Gastrocnemius medialis (tissue), 4 donors: ENCODE data around the gene CCNL1. TPM values are rescaled to one million over a fixed set of nuclear protein-coding genes. Genes with fewer than 3 reads are reported as not detected.

Source experiments
- ATAC-seq, 2 donors: fragments of 150-250 bp; one replicate each; pipeline ENCODE4 v1.9.1; 2016
- DNase-seq, 2 donors: peaks; one replicate each; pipeline ENCODE4 v3.0.0-alpha.2; 2019
- H3K27ac ChIP-seq, 4 donors: fragments of 200-600 bp; sonication (generic); 1 replicate in 1 of 4; 2 replicates in 3 of 4; pipeline ENCODE4 v1.5.1; 2016 to 2018; ENCODE audit warnings: mild to moderate bottlenecking in 2 of 4, moderate library complexity in 1 of 4
- H3K27me3 ChIP-seq, 3 donors: fragments of 200-600 bp; sonication (generic) in 2 of 3; 1 replicate in 1 of 3; 2 replicates in 2 of 3; pipeline versions ENCODE4 v1.5.1 to v1.6.0; 2016 to 2019; ENCODE audit warnings: mild to moderate bottlenecking in 1 of 3, moderate library complexity in 1 of 3
- H3K36me3 ChIP-seq, 2 donors: fragments of 200-600 bp; sonication (generic) in 1 of 2; one replicate each; pipeline ENCODE4 v1.5.1; 2017 to 2018
- H3K4me1 ChIP-seq, 2 donors: fragments of 200-600 bp; sonication (generic) in 1 of 2; one replicate each; pipeline ENCODE4 v1.5.1; 2016 to 2017; ENCODE audit warnings: mild to moderate bottlenecking in 2 of 2
- H3K4me3 ChIP-seq, 4 donors: fragments of 200-600 bp; sonication (generic) in 3 of 4; 1 replicate in 1 of 4; 2 replicates in 3 of 4; pipeline ENCODE4 v1.5.1; 2016 to 2019; ENCODE audit warnings: mild to moderate bottlenecking in 2 of 4
- H3K9me3 ChIP-seq, 3 donors: fragments of 200-600 bp; sonication (generic) in 2 of 3; 1 replicate in 1 of 3; 2 replicates in 2 of 3; pipeline ENCODE4 v1.5.1; 2016 to 2019
- POLR2A ChIP-seq, 2 donors: fragments of 450-650 bp; IDR thresholded peaks; one replicate each; pipeline ENCODE4 v1.6.1; 2017; ENCODE audit warnings: antibody characterized with exemption in 2 of 2, mild to moderate bottlenecking in 2 of 2, moderate library complexity in 2 of 2
- in situ Hi-C, 4 donors: fragments of 200-750 bp; cut with MboI; loops; one replicate each; pipeline versions ENCODE4 v1.15.0 to v1.8.0; 2017; ENCODE audit warnings: low sequenced_read_pairs in 4 of 4
- intact Hi-C: fragments of 100-400 bp; cut with DNase I; formaldehyde crosslinking; loops from one replicate; pipeline ENCODE4 v1.15.1; 2023; ENCODE audit warnings: low total_unique reads
- total RNA-seq, 4 donors: library from RNA; depleted of rRNA; stranded (reverse); fragments of >200 nt; gene quantifications; one replicate each; pipeline versions ENCODE4 v1.1.0 to v1.2.3, GENCODE V29; 2016
- TF ChIP-seq, protein P1 (sequence below), 5 experiments: fragments of 450-650 bp in 3 of 5; fragments of 200-600 bp in 2 of 5; sonication (generic) in 2 of 5; IDR thresholded peaks in 4 of 5; conservative IDR thresholded peaks in 1 of 5; 1 replicate in 4 of 5; 2 replicates in 1 of 5; pipeline ENCODE4 v1.5.1; 2016 to 2019; ENCODE audit warnings: antibody characterized with exemption in 5 of 5, mild to moderate bottlenecking in 3 of 5, moderate library complexity in 3 of 5

Gene CCNL1
- total RNA-seq, 4 donors from 2014 or later: 34.3 to 110 (median 41.3) TPM

DNA sequence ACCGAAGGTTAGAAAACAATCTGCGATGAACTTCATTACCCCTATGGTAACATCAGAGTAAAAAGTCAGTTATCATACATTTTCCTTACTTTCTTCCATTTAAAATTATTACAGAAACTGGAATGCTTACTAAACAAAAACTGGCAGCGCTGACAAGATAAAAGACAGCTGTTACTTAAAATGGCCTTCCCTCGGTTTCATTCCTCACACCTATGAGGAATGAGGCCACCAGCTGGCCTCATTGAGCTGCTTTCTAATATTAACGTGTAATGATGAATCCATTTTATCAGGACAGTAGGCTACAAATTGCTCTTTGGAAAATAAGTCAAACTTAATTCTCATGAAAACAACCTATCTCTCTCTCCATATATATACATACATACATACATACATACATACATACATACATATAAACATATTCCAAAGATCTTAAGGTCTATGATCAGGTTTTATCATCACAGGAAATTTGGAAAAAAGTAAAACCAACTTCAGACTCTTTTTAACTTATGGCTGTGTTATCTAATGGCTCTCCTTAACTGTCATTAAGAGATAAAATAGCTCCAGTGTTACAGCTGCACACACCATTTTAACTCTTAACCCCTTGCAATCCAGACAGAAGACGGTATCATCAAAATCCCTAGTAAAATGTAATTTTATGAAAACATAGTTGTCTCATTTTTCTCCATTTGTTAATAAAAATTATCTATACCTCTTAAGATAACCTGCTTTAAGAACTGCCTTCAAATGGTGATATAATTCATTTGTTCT lies 5.2 kb downstream of the CCNL1 start:
- peak overlapping the region; percentile 29 to 99 (median 58) for H3K27ac ChIP-seq
- peaks cover 4 to 68% of the 10 kb centered on the region in 2 donors for H3K36me3 ChIP-seq
- in situ Hi-C loops: loop anchor here in 2 of 4 donors (25.0 kb wide), 2 partner anchors 708 to 1292 kb away; partner anchors contain the start of genes GMPS (in 2 of the 2) and SLC33A1 (in 2 of the 2)
- TF ChIP-seq, protein P1, sequence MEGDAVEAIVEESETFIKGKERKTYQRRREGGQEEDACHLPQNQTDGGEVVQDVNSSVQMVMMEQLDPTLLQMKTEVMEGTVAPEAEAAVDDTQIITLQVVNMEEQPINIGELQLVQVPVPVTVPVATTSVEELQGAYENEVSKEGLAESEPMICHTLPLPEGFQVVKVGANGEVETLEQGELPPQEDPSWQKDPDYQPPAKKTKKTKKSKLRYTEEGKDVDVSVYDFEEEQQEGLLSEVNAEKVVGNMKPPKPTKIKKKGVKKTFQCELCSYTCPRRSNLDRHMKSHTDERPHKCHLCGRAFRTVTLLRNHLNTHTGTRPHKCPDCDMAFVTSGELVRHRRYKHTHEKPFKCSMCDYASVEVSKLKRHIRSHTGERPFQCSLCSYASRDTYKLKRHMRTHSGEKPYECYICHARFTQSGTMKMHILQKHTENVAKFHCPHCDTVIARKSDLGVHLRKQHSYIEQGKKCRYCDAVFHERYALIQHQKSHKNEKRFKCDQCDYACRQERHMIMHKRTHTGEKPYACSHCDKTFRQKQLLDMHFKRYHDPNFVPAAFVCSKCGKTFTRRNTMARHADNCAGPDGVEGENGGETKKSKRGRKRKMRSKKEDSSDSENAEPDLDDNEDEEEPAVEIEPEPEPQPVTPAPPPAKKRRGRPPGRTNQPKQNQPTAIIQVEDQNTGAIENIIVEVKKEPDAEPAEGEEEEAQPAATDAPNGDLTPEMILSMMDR (IDR thresholded peaks at IDR 0.05 in 4 of 5, conservative IDR thresholded peaks at IDR 0.05 in 1 of 5): peak in 1 of 5 experiments; percentile 22
- TF ChIP-seq POLR2A (IDR thresholded peaks at IDR 0.05): no peak
- peak overlapping the region; percentile 2 to 31 (median 14) for H3K4me3 ChIP-seq
- H3K4me1 ChIP-seq: peaks cover 52 to 57% of the 10 kb centered on the region in 2 donors
- H3K9me3 ChIP-seq: no peaks in the 10 kb centered on the region
- no peaks in the 10 kb centered on the region for H3K27me3 ChIP-seq
- DNase-seq (no peak), ATAC-seq (peak in 1 of 2 donors; percentile 43)
- intact Hi-C loops: loop anchor here (5.0 to 10.0 kb wide), 2 partner anchors 597 to 1300 kb away; partner anchors contain the start of genes SLC33A1 and SSR3

DNA sequence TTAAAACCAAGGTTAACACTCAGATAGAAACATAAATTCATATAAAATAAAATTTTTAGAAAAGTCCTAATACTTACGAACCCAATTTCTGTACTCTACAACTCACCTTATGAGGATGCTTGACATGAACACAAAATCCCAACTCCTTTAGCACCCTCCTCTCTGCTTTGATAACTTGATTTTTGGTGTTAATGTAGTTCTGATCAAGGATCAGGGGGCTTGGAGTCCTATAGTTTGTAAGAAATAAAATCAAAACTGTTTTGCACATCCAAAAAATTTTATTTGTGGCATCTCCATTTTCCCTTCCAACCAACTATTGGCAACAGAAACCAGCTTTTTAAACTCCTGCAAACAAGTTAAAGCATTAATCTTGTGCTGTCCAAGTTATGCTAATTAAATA lies 7.0 kb downstream of the CCNL1 start:
- H3K27ac ChIP-seq: no peak overlapping the region
- TF ChIP-seq POLR2A (IDR thresholded peaks at IDR 0.05): no peak
- TF ChIP-seq, protein P1 (IDR thresholded peaks at IDR 0.05 in 4 of 5, conservative IDR thresholded peaks at IDR 0.05 in 1 of 5): no peak
- intact Hi-C loops (loop anchor here (10.0 kb wide), 1 partner anchor 1298 kb away; the partner anchor contains the start of gene SLC33A1), in situ Hi-C loops (loop anchor here in 2 of 4 donors (25.0 kb wide), 2 partner anchors 709 to 1291 kb away; partner anchors contain the start of genes GMPS (in 2 of the 2) and SLC33A1 (in 2 of the 2))
- H3K4me1 ChIP-seq: peaks cover 42 to 47% of the 10 kb centered on the region in 2 donors
- H3K36me3 ChIP-seq: peaks cover 10 to 77% of the 10 kb centered on the region in 2 donors
- DNase-seq (no peak), ATAC-seq (no peak)
- no peaks in the 10 kb centered on the region for H3K9me3 ChIP-seq
- no peaks in the 10 kb centered on the region for H3K27me3 ChIP-seq
- H3K4me3 ChIP-seq: no peak overlapping the region

DNA sequence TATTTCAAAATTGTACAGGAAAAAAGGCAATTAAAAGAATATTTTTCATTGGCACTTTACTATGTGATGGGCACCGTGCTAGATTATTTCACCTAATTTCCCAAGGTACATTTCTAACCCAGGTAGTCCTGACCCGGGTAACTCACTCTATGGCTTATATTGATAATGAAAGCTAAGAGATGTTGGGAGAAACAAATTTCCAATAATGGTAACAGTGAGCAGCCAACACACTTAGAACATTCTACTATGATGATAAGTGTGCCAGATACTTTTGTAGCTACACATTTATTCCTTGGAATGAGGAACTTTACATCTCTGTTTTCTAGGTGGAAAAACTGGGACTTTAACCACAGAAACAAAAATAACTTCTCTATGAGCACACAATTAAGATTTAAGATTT lies 7.5 kb downstream of the CCNL1 start:
- TF ChIP-seq, protein P1 (IDR thresholded peaks at IDR 0.05 in 4 of 5, conservative IDR thresholded peaks at IDR 0.05 in 1 of 5): no peak
- TF ChIP-seq POLR2A (IDR thresholded peaks at IDR 0.05): no peak
- Histone ChIP-seq H3K27me3 (no peaks in the 10 kb centered on the region), H3K27ac (no peak overlapping the region), H3K4me1 (peaks cover 37 to 42% of the 10 kb centered on the region in 2 donors), H3K9me3 (no peaks in the 10 kb centered on the region), H3K36me3 (peaks cover 10 to 77% of the 10 kb centered on the region in 2 donors), H3K4me3 (no peak overlapping the region)
- intact Hi-C loops (loop anchor here (10.0 kb wide), 1 partner anchor 1298 kb away; the partner anchor contains the start of gene SLC33A1), in situ Hi-C loops (loop anchor here in 2 of 4 donors (25.0 kb wide), 2 partner anchors 710 to 1290 kb away; partner anchors contain the start of genes GMPS (in 2 of the 2) and SLC33A1 (in 2 of the 2))
- DNase-seq: no peak
- ATAC-seq: no peak

GRCh38 chr3:157151627-157152026 lies 8.3 kb downstream of the CCNL1 start:
- no peaks in the 10 kb centered on the region for H3K27me3 ChIP-seq
- no peak overlapping the region for H3K27ac ChIP-seq
- intact Hi-C loops (loop anchor here (10.0 kb wide), 1 partner anchor 1297 kb away; the partner anchor contains the start of gene SLC33A1), in situ Hi-C loops (loop anchor here in 2 of 4 donors (25.0 kb wide), 2 partner anchors 711 to 1289 kb away; partner anchors contain the start of genes GMPS (in 2 of the 2) and SLC33A1 (in 2 of the 2))
- peaks cover 29 to 34% of the 10 kb centered on the region in 2 donors for H3K4me1 ChIP-seq
- no peak for ATAC-seq
- H3K9me3 ChIP-seq: no peaks in the 10 kb centered on the region
- DNase-seq: no peak
- TF ChIP-seq POLR2A (IDR thresholded peaks at IDR 0.05): no peak
- TF ChIP-seq, protein P1 (IDR thresholded peaks at IDR 0.05 in 4 of 5, conservative IDR thresholded peaks at IDR 0.05 in 1 of 5): no peak
- no peak overlapping the region for H3K4me3 ChIP-seq
- peaks cover 10 to 77% of the 10 kb centered on the region in 2 donors for H3K36me3 ChIP-seq
